Right cardiac atrium (tissue), 5 donors: ENCODE measurements around the gene SLC10A3. TPM values are rescaled to one million over a fixed set of nuclear protein-coding genes. Genes with fewer than 3 reads are reported as not detected.

ENCODE experiments used
- ATAC-seq, 2 donors: fragments of 200-7000 bp; cut with Tn5 transposase; one replicate each; pipeline versions ENCODE4 v1.8.0 to v1.9.1; 2020; ENCODE audit warnings: moderate library complexity in 2 of 2, mild to moderate bottlenecking in 1 of 2
- DNase-seq, 3 donors: peaks; one replicate each; pipeline ENCODE4 v3.0.0-alpha.2; 2020
- H3K27ac ChIP-seq: one replicate; pipeline ENCODE4 v1.5.1; 2013; ENCODE audit warnings: mild to moderate bottlenecking, low read length, control low read depth, moderate library complexity
- H3K27me3 ChIP-seq: one replicate; pipeline ENCODE4 v1.6.1; 2013; ENCODE audit not compliant: control insufficient read depth, insufficient read depth
- H3K4me1 ChIP-seq: one replicate; pipeline ENCODE4 v1.6.1; 2013; ENCODE audit warnings: low read length; ENCODE audit not compliant: control insufficient read depth, insufficient read depth
- H3K4me3 ChIP-seq: one replicate; pipeline ENCODE4 v1.5.1; 2013; ENCODE audit warnings: low read length, control low read depth
- H3K9me3 ChIP-seq: one replicate; pipeline ENCODE4 v1.6.1; 2013; ENCODE audit warnings: low read length; ENCODE audit not compliant: control insufficient read depth
- WGBS: extraction: QIAGEN DNeasy Blood & Tissue Kit; methylation state at CpG from one replicate; pipeline ENCODE4 v1.1.7; 2013; 5-methylcytosine and 5-hydroxymethylcytosine counted together
- intact Hi-C, 4 donors: fragments of 100-400 bp; cut with DNase I; formaldehyde crosslinking; loops; one replicate each; pipeline versions ENCODE4 v1.11.0 to v1.14.0; 2022 to 2023
- polyA plus RNA-seq: library from polyadenylated mRNA; stranded (reverse); fragments of 200-250 nt; gene quantifications from one replicate; pipeline ENCODE4 v1.2.3, GENCODE V29; 2013
- total RNA-seq, 4 donors: library from RNA; stranded (reverse); fragmentation: NEBNext Ultra II Directional; extraction: Animal tissue kit (Norgen Biotek cat#: 25700); gene quantifications; one replicate each; pipeline ENCODE4 v1.2.1, GENCODE V29; 2021
- donor health status: healthy with polysubstance abuse.
- donor health status: DM: no; HTN: yes; CAD: no.
- donor health status: DM: no; HTN: no; CAD: no.
- donor health status: DM: no; HTN: yes; CAD: no; lungs with severe emphysema.
- donor health status: DM: yes; HTN: yes; CAD: no.

SLC10A3 gene
- total and polyA plus RNA-seq, 5 donors: 14.4 to 18.9 (median 16.4) TPM

DNA sequence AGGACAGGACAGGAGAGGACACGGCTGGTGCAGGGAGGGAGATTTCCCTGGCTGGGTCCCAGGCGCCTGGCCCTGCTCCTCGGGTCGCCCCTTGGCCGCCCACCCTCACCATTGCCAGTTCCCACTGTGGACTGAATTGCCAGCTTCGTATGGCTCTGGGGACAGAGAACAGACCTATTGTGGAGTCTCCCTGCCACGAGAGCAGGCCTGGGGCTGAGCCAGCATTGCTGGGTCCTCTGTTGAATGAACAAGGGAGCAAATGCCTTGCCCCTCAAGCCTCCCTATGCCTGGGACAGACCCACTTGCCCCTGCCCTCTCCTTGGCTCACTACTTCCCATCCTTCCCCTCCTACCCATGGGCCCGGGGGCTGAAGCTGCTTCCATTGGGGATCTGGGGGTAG is 28.0 kb downstream of the SLC10A3 start:
- peaks cover 5% of the 10 kb centered on the region for H3K4me1 ChIP-seq
- H3K4me3 ChIP-seq: no peak overlapping the region
- intact Hi-C loops: no loop called here
- ATAC-seq (no peak), DNase-seq (peak in 2 of 3 donors; percentile 13 to 40)
- H3K9me3 ChIP-seq: no peaks in the 10 kb centered on the region
- 69% methylated on average over 8 of the region's 8 CpGs for WGBS
- no peak overlapping the region for H3K27ac ChIP-seq
- H3K27me3 ChIP-seq: no peaks in the 10 kb centered on the region

DNA sequence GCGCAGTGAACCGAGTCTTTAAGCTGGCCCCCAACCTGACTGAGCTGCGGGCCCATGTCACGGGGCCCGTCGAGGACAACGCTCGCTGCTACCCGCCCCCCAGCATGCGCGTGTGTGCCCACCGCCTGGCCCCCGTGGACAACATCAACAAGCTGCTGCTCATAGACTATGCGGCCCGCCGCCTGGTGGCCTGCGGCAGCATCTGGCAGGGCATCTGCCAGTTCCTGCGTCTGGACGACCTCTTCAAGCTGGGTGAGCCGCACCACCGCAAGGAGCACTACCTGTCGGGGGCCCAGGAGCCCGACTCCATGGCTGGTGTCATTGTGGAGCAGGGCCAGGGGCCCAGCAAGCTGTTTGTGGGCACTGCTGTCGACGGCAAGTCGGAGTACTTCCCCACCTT is 30.1 kb downstream of the SLC10A3 start:
- H3K9me3 ChIP-seq: no peaks in the 10 kb centered on the region
- peak in 2 of 3 donors; percentile 57 to 58 for DNase-seq
- no peak for ATAC-seq
- no peaks in the 10 kb centered on the region for H3K27me3 ChIP-seq
- peaks cover 5% of the 10 kb centered on the region for H3K4me1 ChIP-seq
- intact Hi-C loops: no loop called here
- H3K27ac ChIP-seq: no peak overlapping the region
- H3K4me3 ChIP-seq: no peak overlapping the region
- WGBS: 83% methylated on average over 26 of the region's 26 CpGs

DNA sequence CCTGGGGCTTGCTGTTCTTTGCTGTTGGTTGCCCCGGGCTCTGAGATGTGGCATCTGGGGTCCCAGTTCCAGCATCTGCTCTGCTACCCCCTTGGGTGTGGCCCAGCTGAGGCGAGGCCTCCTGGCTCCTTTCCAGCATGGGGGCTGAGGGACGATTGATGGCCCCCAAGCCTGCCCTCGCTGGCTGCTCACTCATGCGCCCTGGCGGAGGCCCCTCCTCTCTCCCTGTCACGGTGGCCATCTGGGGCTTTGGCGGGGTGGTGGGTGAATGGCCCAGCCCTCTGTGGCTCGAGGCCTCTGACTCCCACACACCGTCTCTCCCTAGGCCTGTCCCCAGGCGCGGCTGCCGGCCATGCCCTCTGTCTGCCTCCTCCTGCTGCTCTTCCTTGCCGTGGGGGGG is 30.6 kb downstream of the SLC10A3 start:
- Histone ChIP-seq H3K9me3 (no peaks in the 10 kb centered on the region), H3K4me1 (peaks cover 5% of the 10 kb centered on the region), H3K27me3 (no peaks in the 10 kb centered on the region), H3K4me3 (no peak overlapping the region), H3K27ac (no peak overlapping the region)
- intact Hi-C loops: no loop called here
- peak; percentile 15 to 23 for ATAC-seq
- 49% methylated on average over 14 of the region's 14 CpGs for WGBS
- DNase-seq: peak in 2 of 3 donors; percentile 47 to 70

DNA sequence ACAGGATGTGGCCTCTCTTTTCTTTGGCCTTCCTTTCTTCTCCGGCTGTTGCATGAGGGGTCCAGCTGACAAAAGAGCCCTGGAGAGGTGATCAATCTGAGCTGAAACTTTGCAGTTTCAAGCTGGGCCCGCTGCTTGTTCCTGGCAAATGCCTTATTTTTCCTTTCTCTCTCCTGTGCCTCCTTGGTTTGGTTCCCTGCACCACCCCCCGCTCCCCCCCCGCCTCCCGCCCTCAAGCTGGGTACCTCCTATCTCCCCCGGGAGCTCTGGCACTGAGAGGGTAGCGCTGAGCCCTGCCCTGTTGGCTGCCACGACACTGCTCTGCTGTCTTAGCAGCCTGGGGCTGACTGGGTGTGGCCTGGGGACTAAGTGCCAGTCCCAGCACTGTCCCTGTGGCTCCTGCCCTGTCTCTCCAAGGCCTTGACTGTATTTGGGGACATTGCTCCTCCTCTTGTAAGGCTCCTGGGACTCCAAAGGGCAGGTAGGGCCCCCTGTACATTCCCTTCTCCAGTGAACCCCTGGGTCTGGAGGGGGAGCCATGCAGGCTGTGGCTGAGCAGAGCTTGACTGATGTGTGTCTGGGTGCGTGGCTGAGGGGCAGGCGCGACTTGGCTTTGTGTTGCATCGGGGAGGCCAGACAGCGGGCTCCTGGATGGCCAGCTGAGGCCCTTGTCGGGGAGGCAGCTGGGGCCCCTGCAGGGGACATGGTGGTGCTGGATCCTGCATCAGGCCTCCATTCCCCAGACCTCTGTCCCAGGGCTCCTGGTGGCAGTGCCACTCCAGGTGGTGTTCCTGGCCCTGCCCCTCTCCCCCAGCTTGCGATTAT is 31.3 kb downstream of the SLC10A3 start:
- ATAC-seq (peak; percentile 63 to 82), DNase-seq (peak; percentile 57 to 76 (median 73))
- H3K4me3 ChIP-seq: peak overlapping the region; percentile 83
- intact Hi-C loops: no loop called here
- H3K27ac ChIP-seq: no peak overlapping the region
- H3K9me3 ChIP-seq: no peaks in the 10 kb centered on the region
- H3K4me1 ChIP-seq: peaks cover 5% of the 10 kb centered on the region
- no peaks in the 10 kb centered on the region for H3K27me3 ChIP-seq
- WGBS: 31% methylated on average over 15 of the region's 15 CpGs

DNA sequence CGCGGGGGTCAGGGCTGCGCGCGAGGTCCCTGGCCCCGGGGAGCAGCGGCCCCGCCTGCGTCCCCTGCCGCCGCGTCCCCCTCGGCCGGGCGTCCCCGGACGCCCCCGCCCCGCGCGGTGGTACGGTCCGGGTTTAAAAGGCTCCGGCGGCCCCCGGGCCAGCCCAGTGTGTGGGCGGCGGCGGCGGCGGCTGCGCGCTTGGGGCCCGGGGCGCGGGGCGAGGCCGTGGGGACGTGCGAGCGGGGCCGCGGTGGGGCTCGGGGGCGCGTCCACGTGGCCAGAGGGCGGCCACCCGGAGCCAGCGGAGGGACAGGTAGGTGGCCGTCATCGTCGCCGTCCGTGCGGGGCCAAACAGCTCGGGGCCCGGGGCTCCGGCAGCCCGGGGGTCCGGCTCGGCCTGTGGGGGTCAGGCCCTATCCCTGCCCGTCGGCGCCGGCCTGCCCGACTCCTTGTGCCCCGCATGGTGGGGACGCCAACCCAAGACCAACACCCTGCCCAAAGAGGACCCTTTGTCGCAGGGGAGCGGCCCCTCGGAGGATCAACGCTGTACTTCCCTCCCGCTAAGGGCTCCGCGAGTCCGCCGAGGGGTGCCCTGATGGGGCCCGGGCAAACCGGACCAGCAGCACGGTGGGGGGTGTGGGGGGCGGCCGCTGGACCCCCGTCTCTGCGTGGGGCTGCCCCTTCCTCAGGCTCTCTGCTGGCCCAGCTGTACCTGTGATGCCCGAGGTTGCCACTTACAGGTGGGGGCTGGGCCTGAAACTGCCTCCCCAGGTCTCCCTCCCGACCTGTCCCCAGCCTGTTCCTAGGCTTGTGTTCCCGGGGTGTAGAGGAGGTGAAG is 32.1 kb downstream of the SLC10A3 start, which contains the start of gene PLXNA3:
Gene PLXNA3 (plus strand): TSS at position 166 of the 838 bp plus-strand sequence. CDS start 1,903 bp downstream, outside the sequence.
- H3K27me3 ChIP-seq: no peaks in the 10 kb centered on the region
- DNase-seq (peak; percentile 55 to 86 (median 83)), ATAC-seq (peak; percentile 54 to 67)
- no peaks in the 10 kb centered on the region for H3K9me3 ChIP-seq
- peaks cover 5% of the 10 kb centered on the region for H3K4me1 ChIP-seq
- intact Hi-C loops: no loop called here
- under 1% methylated on average over 67 of the region's 88 CpGs for WGBS
- H3K4me3 ChIP-seq: peak within 1 kb of the TSS; percentile 83
- peak within 1 kb of the TSS; percentile 50 for H3K27ac ChIP-seq

DNA sequence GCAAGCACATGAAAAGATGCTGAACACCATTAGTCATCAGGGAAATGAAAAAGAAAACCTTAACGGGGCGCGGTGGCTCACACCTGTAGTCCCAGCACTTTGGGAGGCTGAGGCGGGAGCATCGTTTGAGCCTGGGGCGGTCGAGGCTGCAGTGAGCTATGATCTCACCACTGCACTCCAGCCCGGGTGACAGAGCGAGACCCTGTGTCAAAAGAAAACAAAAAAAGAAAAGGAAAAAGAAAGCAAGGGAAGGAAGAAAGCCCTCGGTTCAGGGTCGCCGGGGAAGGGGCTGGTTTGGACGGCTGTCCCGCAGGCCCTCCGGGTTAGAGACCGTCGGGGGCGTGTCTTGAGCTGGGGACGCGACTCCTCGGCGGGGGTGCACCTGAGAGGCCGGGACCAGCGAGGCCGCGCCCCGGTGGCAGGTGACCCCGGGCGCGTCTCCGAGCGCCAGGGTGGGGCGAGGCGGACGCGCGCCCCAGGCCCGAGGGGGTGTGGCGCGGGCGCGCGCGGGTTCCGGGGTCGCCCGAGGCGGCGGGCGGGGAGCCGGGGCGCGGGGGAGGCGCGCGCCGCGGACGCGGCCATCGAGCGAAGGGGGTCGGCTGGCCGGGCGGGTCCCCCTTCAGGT is 32.8 kb downstream of the SLC10A3 start:
- peak; percentile 25 to 31 for ATAC-seq
- DNase-seq: peak in 2 of 3 donors; percentile 38 to 73
- Histone ChIP-seq H3K9me3 (no peaks in the 10 kb centered on the region), H3K27ac (peak overlapping the region; percentile 30), H3K4me1 (peaks cover 5% of the 10 kb centered on the region), H3K27me3 (no peaks in the 10 kb centered on the region), H3K4me3 (peak overlapping the region; percentile 83)
- intact Hi-C loops: no loop called here
- WGBS: 5% methylated on average over 47 of the region's 65 CpGs

DNA sequence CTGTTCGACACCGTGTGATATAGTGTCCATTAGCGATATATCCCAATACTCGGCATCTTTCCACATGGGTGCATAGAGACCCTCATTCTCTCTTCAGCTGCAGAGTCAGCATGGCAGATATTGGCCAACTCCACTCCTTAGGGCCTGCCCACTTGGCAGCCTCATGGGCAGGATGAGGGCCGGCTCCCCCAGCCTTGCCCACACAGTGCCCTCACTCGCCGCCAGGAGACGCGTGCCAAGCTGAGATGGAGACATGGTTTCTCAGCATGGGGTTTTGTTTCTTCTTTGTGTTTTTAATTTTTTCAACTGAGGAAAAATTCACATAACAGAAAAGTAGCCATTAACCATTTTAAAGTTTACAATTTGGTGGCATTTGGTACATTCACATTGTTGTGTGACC is 37.6 kb downstream of the SLC10A3 start:
- H3K4me1 ChIP-seq: no peaks in the 10 kb centered on the region
- H3K27ac ChIP-seq: no peak overlapping the region
- no peak overlapping the region for H3K4me3 ChIP-seq
- peak in 1 of 3 donors; percentile 29 for DNase-seq
- H3K27me3 ChIP-seq: no peaks in the 10 kb centered on the region
- no peaks in the 10 kb centered on the region for H3K9me3 ChIP-seq
- WGBS: 90% methylated on average over 9 of the region's 9 CpGs
- intact Hi-C loops: no loop called here
- ATAC-seq: no peak

DNA sequence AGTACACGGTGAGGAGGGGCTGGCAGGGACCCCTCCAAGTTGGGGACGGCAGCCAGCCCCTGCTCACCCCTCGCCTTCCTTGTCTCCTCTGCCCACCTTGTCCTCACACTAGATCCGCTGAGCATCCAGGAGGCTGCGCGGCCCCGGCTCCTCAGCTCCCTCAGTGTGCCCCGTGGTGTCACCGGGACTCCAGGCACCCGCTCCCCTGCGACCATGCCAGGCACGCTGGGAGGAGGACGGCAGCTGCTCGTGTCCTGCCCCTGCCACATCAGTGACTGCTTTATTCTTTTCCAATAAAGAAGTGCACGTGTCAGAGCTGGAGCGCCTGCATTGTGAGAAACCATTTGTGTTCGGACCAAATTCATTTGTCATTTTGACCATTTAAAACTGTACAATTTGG is 40.1 kb downstream of the SLC10A3 start:
- Histone ChIP-seq H3K4me1 (peaks cover 2% of the 10 kb centered on the region), H3K27ac (no peak overlapping the region), H3K9me3 (no peaks in the 10 kb centered on the region), H3K27me3 (no peaks in the 10 kb centered on the region), H3K4me3 (no peak overlapping the region)
- no peak for ATAC-seq
- DNase-seq: no peak
- intact Hi-C loops: no loop called here
- WGBS: 93% methylated on average over 17 of the region's 17 CpGs

DNA sequence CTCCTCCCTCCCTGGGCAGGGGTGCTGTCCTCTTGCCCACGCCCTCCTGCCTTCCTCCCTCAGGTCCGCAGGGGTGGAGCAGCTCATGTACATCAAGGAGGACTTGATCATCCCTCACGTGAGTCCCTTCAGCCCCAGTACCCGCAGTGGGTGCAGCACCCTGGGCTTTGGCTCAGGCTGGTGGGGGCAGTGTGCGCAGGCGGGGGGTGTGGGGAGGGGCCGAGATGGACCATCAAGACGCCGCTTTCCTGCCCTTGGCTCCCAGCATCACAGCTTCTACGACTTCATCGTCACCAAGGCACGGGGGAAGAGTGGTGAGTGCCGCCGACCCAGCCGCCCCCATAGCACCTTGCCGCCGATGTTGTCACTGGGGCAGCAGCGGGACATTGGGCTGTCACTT is 40.8 kb downstream of the SLC10A3 start:
- DNase-seq: no peak
- H3K4me3 ChIP-seq: no peak overlapping the region
- H3K27me3 ChIP-seq: no peaks in the 10 kb centered on the region
- H3K9me3 ChIP-seq: no peaks in the 10 kb centered on the region
- intact Hi-C loops: no loop called here
- no peak overlapping the region for H3K27ac ChIP-seq
- 93% methylated on average over 18 of the region's 18 CpGs for WGBS
- H3K4me1 ChIP-seq: peaks cover 7% of the 10 kb centered on the region
- no peak for ATAC-seq

DNA sequence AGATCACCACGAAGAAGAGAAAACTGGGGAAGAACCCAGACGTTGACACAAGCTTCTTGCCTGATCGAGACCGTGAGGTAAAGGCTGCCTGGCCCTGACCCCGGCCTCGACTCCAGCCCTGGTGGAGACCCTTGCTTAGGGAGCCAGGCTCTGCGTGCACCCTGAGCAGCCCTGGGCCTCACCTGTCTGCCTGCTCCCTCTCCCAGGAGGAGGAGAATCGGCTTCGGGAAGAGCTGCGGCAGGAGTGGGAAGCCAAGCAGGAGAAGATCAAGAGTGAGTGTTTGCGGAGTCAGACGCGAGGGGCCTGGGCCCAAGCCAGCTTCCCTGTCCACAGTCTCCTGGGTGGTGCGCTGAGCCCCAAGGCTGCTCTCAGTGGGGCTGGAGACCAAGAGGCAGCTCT is 41.9 kb downstream of the SLC10A3 start:
- DNase-seq (no peak), ATAC-seq (no peak)
- no peak overlapping the region for H3K27ac ChIP-seq
- peaks cover 7% of the 10 kb centered on the region for H3K4me1 ChIP-seq
- intact Hi-C loops: no loop called here
- H3K27me3 ChIP-seq: no peaks in the 10 kb centered on the region
- no peaks in the 10 kb centered on the region for H3K9me3 ChIP-seq
- no peak overlapping the region for H3K4me3 ChIP-seq
- WGBS: 89% methylated on average over 14 of the region's 14 CpGs
